Stimulated activated CD4-positive, alpha-beta T cell treated with anti-CD3 and anti-CD28 coated beads, Interleukin-4, amount 100 ng/mL, for 4 hours (primary cell): ENCODE measurements around the gene TSEN54.

Source experiments
- DNase-seq, 2 experiments: peaks; one replicate each; pipeline ENCODE4 v3.0.0-alpha.2; 2020

Gene TSEN54

GRCh38 chr17:75489511-75489955, 26.8 kb upstream of the TSEN54 start:
- DNase-seq: no peak

DNA sequence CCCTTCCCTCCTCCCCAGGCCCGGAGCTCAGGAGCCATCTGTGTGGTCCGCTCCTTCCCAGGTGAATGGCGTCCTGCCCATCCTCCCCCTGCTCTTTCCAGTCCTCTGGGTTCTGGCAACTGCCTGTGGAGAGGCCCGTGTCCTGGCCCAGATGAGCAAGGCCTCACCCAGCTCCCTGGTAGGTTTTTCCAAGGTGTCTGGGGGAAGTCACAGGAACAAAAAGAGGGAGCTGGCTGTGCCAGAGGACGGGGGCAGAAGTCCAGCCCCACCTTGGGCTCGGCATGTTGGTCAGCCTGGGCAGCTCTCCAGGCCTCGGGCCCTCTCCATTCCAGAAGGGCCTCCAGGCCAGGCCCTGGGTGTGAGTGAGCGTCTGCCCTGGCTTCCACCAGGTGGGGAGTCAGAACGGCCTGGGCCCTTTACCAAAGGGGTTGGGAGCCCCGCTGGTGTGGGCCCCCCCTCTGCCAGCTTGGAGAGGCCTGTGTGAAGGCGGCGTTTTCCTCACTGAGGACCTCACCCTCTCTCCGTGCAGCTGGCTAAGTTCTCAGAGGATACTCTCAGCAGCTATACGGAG, 26.1 kb upstream of the TSEN54 start:
- DNase-seq: no peak

- DNase-seq: no peak
Observed at GRCh38 chr17:75490953-75491649, 25.2 kb upstream of the TSEN54 start.

DNA sequence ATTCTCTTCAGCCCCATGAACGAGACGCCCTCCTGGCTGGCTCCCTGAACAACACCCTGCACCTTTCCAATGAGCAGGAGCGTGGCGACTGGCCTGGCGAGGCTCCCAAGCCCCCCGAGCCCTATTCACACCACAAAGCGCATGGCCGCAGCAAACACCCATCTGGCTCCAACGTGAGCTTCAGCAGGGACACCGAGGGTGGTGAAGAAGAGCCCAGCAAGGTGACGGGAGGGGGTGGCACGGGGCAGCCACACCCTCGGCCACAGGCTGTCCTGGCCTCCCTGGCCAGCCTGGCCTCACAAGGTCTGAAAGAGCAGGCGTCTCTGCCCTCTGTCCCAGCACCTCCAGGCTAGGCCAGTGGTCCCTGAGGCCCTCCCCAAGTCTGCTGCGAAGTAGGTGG, 24.6 kb upstream of the TSEN54 start:
- no peak for DNase-seq

DNA sequence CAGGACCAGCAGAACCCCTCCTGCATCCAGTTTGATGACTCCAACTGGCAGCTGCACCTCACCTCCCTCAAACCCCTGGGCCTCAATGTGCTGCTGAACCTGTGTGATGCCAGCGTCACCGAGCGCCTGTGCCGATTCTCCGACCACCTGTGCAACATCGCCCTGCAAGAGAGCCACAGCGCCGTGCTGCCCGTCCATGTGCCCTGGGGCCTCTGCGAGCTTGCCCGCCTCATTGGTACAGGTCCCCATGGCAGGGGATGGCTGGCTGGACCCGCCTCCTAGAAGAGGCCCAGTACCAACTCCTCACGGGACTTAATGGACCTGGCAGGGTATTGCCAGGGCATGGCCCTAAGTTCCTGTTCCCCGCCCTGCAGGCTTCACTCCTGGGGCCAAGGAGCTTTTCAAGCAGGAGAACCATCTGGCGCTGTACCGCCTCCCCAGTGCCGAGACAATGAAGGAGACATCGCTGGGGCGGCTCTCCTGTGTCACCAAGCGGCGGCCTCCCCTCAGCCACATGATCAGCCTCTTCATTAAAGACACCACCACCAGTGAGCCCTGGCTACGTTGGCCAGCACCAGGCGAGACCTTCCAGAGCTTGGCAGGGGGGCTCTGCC, 23.7 kb upstream of the TSEN54 start:
- no peak for DNase-seq

DNA sequence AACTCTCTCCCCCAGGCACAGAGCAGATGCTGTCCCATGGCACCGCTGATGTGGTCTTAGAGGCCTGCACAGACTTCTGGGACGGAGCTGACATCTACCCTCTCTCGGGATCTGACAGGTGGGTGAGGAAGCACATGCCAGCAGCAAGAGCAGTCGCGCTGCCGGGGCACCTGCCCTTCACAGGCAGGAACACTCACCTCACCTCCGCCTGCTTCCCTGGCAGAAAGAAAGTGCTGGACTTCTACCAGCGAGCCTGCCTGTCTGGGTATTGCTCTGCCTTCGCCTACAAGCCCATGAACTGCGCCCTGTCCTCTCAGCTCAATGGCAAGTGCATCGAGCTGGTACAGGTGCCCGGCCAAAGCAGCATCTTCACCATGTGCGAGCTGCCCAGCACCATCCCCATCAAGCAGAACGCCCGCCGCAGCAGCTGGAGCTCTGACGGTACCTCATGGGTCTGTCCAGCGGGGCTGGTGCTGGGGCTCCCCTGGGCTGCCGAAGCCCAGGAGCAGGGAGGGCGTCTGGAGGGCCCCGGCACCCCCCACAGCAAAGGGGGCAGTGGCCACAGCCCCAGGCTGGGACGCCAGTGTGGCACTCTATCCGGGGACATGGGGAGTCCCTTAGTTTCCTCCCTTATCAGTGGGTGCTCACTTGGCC, 22.7 kb upstream of the TSEN54 start:
- no peak for DNase-seq

- no peak for DNase-seq
Observed at GRCh38 chr17:75494326-75494877, 21.9 kb upstream of the TSEN54 start.

- no peak for DNase-seq
Observed at GRCh38 chr17:75496005-75496404, 20.3 kb upstream of the TSEN54 start.

DNA sequence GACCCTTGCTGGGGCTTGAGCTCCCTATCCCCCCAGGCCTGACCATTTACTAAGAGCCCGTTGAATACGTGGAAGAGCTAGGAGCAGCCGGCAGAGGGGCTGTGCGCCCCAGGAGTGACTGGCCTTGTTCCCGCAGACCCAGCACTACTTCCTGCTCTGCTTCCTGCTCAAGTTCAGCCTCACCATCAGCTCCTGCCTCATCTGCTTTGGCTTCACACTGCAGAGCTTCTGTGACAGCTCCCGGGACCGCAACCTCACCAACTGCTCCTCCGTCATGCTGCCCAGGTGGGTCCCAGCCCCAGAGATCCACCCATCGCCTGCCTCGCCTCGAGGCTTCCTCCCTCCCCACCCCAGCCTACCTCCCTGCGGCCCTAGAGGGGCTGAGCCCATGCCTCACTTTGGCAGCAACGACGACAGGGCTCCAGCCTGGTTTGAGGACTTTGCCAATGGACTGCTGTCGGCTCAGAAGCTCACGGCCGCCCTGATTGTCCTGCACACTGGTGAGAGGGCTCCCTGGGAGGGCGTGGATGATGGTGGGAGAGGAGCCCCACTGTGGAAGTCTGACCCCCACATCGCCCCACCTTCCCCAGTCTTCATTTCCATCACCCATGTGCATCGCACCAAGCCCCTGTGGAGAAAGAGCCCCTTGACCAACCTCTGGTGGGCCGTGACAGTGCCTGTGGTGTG, 18.1 kb upstream of the TSEN54 start:
- DNase-seq: no peak

DNA sequence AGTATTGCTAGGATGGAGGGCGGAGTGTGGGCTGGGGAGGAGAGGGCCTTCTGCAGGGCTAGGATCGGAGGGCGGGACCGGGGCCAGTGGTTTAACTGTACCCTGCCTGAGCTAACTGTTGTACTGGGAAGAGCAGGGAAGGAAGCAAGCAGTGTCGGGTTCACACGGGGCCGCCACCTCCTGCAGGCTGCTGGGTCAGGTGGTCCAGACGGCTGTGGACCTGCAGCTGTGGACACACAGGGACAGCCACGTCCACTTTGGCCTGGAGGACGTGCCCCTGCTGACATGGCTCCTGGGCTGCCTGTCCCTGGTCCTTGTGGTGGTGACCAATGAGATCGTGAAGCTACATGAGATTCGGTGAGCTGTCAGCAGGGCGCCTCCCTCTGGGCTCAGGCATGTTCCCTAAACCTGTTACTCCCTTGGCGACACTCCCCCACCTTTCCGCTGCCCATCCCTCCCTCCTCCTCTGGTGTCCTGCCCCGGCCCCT, 17.6 kb upstream of the TSEN54 start:
- DNase-seq: no peak

- no peak for DNase-seq
Observed at GRCh38 chr17:75499313-75500022, 16.9 kb upstream of the TSEN54 start.

GRCh38 chr17:75500419-75501216, 15.7 kb upstream of the TSEN54 start:
- DNase-seq: no peak

- no peak for DNase-seq
Observed at GRCh38 chr17:75501378-75502071, 14.8 kb upstream of the TSEN54 start.

DNA sequence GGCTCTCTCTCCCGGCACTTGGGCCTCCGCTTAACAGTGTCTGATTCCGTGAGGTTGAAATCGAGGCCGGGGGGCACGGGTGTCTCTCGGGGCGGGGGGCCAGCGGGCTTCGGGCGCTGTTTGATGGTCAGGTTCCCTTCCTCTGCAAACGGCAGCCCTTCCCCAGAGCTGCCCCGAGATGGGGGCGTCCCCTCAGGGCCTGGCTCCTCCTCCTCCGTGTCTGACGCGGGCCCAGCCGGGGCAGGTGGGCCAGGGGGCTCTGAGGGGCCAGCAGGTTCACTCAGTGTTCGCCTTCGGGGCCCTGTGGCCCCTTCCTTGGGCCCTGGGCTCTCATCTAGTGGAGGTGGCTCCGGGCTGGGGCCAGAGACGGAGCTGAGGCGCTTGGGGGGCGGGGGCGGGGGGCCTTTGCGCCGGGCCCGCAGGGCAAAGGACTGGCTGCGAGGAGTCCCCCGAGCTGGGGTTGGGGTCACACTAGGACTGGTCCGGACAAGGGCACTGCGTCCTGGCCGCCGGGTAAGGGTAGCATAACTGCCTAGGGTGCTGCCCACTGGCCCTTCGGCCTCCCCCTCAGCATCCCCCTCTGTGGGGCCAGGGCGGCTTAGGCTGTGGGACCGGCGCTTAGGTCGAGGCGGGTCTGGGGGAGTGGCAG, 14.1 kb upstream of the TSEN54 start:
- no peak for DNase-seq

- no peak for DNase-seq
Observed at GRCh38 chr17:75502721-75503329, 13.5 kb upstream of the TSEN54 start.

GRCh38 chr17:75503337-75503950, 12.9 kb upstream of the TSEN54 start:
- no peak for DNase-seq

GRCh38 chr17:75503976-75504346, 12.4 kb upstream of the TSEN54 start:
- DNase-seq: no peak

GRCh38 chr17:75504347-75505151, 11.8 kb upstream of the TSEN54 start:
- peak in 1 of 2 experiments; percentile 27 for DNase-seq

GRCh38 chr17:75505152-75505409, 11.2 kb upstream of the TSEN54 start:
- DNase-seq: no peak
